ENCODE results near the gene C1QL4. TPM values are rescaled to one million over a fixed set of nuclear protein-coding genes. Genes with fewer than 3 reads are reported as not detected.

C1QL4 gene
- total and polyA plus RNA-seq, 9 of the 15 experiments (the other 6 are each of a cell fraction or from before 2014, with no cell fraction given): 0.08 to 2.1 (median 0.31) TPM

GRCh38 chr12:49305762-49306510 lies 31.1 kb downstream of the C1QL4 start (continued):
- TF ChIP-seq ZKSCAN1 (IDR thresholded peaks at IDR 0.05; ENCODE audit: low read depth, low read length): no peak
- no peak for TF ChIP-seq EP300 (IDR thresholded peaks at IDR 0.05; ENCODE audit: low read length)
- no peak for TF ChIP-seq E2F1 (CRISPR knock-in tag; IDR thresholded peaks at IDR 0.05)
- 0 out of 2 replicates have a peak, but pooled peaks have one; percentile 33 for TF ChIP-seq ZNF584 (CRISPR knock-in tag; IDR thresholded peaks at IDR 0.05; ENCODE audit: low read depth)
- TF ChIP-seq ZNF24 (IDR thresholded peaks at IDR 0.05): no peak
- TF ChIP-seq MTF1 (CRISPR knock-in tag; IDR thresholded peaks at IDR 0.05; ENCODE audit: borderline replicate concordance): no peak
- TF ChIP-seq, protein P1, sequence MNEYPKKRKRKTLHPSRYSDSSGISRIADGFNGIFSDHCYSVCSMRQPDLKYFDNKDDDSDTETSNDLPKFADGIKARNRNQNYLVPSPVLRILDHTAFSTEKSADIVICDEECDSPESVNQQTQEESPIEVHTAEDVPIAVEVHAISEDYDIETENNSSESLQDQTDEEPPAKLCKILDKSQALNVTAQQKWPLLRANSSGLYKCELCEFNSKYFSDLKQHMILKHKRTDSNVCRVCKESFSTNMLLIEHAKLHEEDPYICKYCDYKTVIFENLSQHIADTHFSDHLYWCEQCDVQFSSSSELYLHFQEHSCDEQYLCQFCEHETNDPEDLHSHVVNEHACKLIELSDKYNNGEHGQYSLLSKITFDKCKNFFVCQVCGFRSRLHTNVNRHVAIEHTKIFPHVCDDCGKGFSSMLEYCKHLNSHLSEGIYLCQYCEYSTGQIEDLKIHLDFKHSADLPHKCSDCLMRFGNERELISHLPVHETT (CRISPR knock-in tag; conservative IDR thresholded peaks at IDR 0.05 in 1 of 2, IDR thresholded peaks at IDR 0.05 in 1 of 2): peak in 1 of 2 experiments; percentile 25; a peak in 1 of 4 replicates
- peak; percentile 22; the same call in 1 of the 2 replicates for TF ChIP-seq DPF2 (IDR thresholded peaks at IDR 0.05)
- TF ChIP-seq ZNF41 (CRISPR knock-in tag; conservative IDR thresholded peaks at IDR 0.05): no peak
- no peak for TF ChIP-seq MTA3 (IDR thresholded peaks at IDR 0.05; ENCODE audit: borderline replicate concordance)
- TF ChIP-seq BACH1 (tag; IDR thresholded peaks at IDR 0.05): no peak
- no peak for TF ChIP-seq TRIM25 (IDR thresholded peaks at IDR 0.05; ENCODE audit: borderline replicate concordance)
- no peak for TF ChIP-seq PHF20 (IDR thresholded peaks at IDR 0.05; ENCODE audit: partially characterized antibody)
- no peak for TF ChIP-seq MYC (IDR thresholded peaks at IDR 0.05; ENCODE audit: low read depth, low read length)
- TF ChIP-seq MYC (CRISPR knock-in tag; IDR thresholded peaks at IDR 0.05; ENCODE audit: borderline replicate concordance, low read depth): peak; percentile 21; the same call in 1 of the 2 replicates
- no peak for TF ChIP-seq CGGBP1 (CRISPR knock-in tag; IDR thresholded peaks at IDR 0.05)
- TF ChIP-seq XRCC4 (IDR thresholded peaks at IDR 0.05; ENCODE audit: extremely low read depth, insufficient read depth, insufficient read length): no peak
- TF ChIP-seq MED1 (CRISPR knock-in tag; IDR thresholded peaks at IDR 0.05; ENCODE audit: borderline replicate concordance): no peak
- TF ChIP-seq HMGXB4 (CRISPR knock-in tag; IDR thresholded peaks at IDR 0.05): no peak

Data from K562 (cell line).